Keratinocyte (primary cell): Measurements from ENCODE around the gene GANAB.

Source experiments
- EZH2 ChIP-seq: IDR thresholded peaks from one replicate; pipeline ENCODE4 v1.6.1; 2012; ENCODE audit warnings: inconsistent platforms, mild to moderate bottlenecking, low read length, moderate library complexity
- TF ChIP-seq, protein P1 (sequence below), 3 experiments: IDR thresholded peaks in 1 of 3; conservative IDR thresholded peaks in 1 of 3; optimal IDR thresholded peaks in 1 of 3; 2 replicates in 2 of 3; 3 replicates in 1 of 3; pipeline versions ENCODE3 to v1.5.1; 2011; ENCODE audit warnings: low read length in 3 of 3, mild to moderate bottlenecking in 3 of 3, moderate library complexity in 2 of 3, control low read depth in 1 of 3, inconsistent platforms in 1 of 3; ENCODE audit not compliant: insufficient read depth in 2 of 3; ENCODE audit errors: extremely low read depth in 1 of 3

DNA sequence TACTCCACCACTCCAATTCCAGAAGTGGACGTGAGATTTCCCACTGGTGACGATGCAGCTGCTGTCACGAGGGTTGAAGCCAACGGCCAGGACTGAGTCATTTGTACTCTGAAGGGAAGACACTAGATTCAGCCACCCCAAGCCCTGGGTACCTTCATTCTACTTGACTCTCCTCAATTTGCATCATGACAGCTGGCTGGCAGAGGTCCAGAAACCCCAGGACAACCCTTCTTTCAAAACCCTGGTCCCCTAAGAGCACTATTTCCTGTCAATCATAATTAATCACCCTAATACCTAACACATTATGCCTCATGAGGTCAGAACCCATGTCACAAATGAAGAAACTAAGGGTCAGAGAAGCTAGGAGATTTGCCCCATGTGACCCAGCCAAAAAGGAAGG lies 38.7 kb downstream of the GANAB start:
- TF ChIP-seq, protein P1, sequence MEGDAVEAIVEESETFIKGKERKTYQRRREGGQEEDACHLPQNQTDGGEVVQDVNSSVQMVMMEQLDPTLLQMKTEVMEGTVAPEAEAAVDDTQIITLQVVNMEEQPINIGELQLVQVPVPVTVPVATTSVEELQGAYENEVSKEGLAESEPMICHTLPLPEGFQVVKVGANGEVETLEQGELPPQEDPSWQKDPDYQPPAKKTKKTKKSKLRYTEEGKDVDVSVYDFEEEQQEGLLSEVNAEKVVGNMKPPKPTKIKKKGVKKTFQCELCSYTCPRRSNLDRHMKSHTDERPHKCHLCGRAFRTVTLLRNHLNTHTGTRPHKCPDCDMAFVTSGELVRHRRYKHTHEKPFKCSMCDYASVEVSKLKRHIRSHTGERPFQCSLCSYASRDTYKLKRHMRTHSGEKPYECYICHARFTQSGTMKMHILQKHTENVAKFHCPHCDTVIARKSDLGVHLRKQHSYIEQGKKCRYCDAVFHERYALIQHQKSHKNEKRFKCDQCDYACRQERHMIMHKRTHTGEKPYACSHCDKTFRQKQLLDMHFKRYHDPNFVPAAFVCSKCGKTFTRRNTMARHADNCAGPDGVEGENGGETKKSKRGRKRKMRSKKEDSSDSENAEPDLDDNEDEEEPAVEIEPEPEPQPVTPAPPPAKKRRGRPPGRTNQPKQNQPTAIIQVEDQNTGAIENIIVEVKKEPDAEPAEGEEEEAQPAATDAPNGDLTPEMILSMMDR (optimal IDR thresholded peaks at IDR 0.05 in 1 of 3, IDR thresholded peaks at IDR 0.05 in 1 of 3, conservative IDR thresholded peaks at IDR 0.05 in 1 of 3; ENCODE audit: extremely low read depth in 1 of 3, insufficient read depth in 2 of 3, low read length in 3 of 3) = no peak
- TF ChIP-seq EZH2 = no peak
